Thoracic aorta (tissue), 2 donors: ENCODE data around the gene ALDH3B2. TPM values are rescaled to one million over a fixed set of nuclear protein-coding genes. Genes with fewer than 3 reads are reported as not detected.
"Not testable (repeated sequence)": the region's sequence is repeated elsewhere in the genome, so short reads cannot be mapped to it uniquely, and the experiment has no call there.

Source experiments
- ATAC-seq: fragments of 150-250 bp; one replicate; pipeline ENCODE4 v1.8.0; 2017; ENCODE audit warnings: low read depth; ENCODE audit not compliant: insufficient number of reproducible peaks, low FRiP score
- DNase-seq: peaks from one replicate; pipeline ENCODE4 v3.0.0-alpha.2; 2020; ENCODE audit warnings: low spot score
- H3K27ac ChIP-seq, 2 donors: fragments of 200-600 bp; sonication (generic); 1 replicate in 1 of 2; 2 replicates in 1 of 2; pipeline ENCODE4 v1.5.1; 2016; ENCODE audit warnings: mild to moderate bottlenecking in 2 of 2, moderate library complexity in 2 of 2
- H3K27me3 ChIP-seq: fragments of 200-600 bp; sonication (generic); replicated peaks from 2 replicates; pipeline ENCODE4 v1.6.0; 2016; ENCODE audit warnings: mild to moderate bottlenecking; ENCODE audit not compliant: insufficient read depth
- H3K36me3 ChIP-seq: fragments of 200-600 bp; sonication (generic); one replicate; pipeline ENCODE4 v1.5.1; 2016
- H3K4me1 ChIP-seq, 2 donors: fragments of 200-600 bp; sonication (generic); 1 replicate in 1 of 2; 2 replicates in 1 of 2; pipeline versions ENCODE4 v1.5.1 to v1.6.0; 2016; ENCODE audit warnings: low read depth in 2 of 2, mild to moderate bottlenecking in 1 of 2; ENCODE audit not compliant: control insufficient read depth in 1 of 2
- H3K4me3 ChIP-seq: fragments of 200-600 bp; sonication (generic); 2 replicates; pipeline ENCODE4 v1.5.1; 2016; ENCODE audit warnings: mild to moderate bottlenecking
- H3K9me3 ChIP-seq: fragments of 200-600 bp; sonication (generic); 2 replicates; pipeline ENCODE4 v1.5.1; 2016
- total RNA-seq, 2 donors: library from RNA; depleted of rRNA; stranded (reverse); fragments of >200 nt; gene quantifications; one replicate each; pipeline versions ENCODE4 v1.1.0 to v1.2.3, GENCODE V29; 2016
- TF ChIP-seq, protein P1 (sequence below): fragments of 200-600 bp; sonication (generic); IDR thresholded peaks from one replicate; pipeline ENCODE4 v1.5.1; 2019; ENCODE audit warnings: antibody characterized with exemption

Gene ALDH3B2
- total RNA-seq, 2 donors from 2014 or later: not detected

DNA sequence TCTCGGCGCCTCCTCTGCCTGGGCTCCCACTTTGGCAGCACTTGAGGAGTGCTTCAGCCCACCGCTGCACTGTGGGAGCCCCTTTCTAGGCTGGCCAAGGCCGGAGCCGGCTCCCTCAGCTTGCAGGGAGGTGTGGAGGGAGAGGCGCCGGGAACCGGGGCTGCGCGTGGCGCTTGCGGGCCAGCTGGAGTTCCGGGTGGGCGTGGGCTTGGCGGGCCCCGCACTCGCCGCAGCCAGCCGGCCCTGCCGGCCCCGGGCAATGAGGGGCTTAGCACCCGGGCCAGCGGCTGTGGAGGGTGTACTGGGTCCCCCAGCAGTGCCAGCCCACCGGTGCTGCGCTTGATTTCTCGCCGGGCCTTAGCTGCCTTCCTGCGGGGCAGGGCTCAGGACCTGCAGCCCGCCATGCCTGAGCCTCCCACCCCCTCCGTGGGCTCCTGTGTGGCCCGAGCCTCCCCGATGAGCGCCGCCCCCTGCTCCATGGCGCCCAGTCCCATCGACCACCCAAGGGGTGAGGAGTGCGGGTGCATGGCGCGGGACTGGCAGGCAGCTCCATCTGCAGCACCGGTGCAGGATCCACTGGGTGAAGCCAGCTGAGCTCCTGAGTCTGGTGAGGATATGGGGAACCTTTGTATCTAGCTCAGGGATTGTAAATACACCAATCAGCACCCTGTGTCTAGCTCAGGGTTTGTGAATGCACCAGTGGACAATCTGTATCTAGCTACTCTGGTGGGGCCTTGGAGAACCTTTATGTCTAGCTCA is 55.3 kb downstream of the ALDH3B2 start:
- not testable (repeated sequence) for DNase-seq, H3K27ac ChIP-seq, H3K4me3 ChIP-seq, H3K36me3 ChIP-seq, H3K9me3 ChIP-seq, ATAC-seq, H3K27me3 ChIP-seq, H3K4me1 ChIP-seq

DNA sequence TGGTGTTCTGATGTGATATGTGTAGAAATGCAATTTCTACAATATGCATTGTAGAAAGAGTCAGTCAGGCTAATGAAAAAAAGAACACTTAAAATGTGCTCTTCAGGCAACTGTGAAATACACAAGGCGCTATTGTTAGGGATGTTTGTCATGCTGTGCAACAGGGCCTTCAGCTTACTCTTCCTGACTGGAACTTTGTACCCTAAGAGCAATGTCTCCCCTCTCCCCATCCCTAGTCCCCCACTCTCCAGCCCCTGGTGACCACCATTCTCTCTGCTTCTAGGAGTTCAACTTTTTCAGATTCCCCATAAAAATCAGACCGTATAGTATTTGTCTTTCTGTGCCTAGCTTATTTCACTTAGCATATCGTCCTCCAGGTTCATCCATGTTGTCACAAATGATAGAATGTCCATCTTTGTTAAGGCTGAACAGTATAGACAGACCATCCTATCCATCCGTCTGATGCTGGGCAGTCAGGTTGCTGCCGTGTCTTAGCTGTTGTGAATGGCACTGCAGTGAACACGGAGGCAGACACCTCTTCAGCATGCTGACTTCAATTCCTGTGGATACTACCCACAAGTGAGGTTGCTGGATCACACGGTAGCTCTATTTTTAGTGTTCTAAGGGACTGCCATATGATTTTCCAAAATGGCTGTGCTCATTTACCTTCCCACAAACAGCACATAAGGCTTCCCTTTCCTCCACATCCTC is 57.0 kb downstream of the ALDH3B2 start:
- Histone ChIP-seq H3K36me3 (no peaks in the 10 kb centered on the region), H3K27me3 (no peaks in the 10 kb centered on the region), H3K9me3 (no peaks in the 10 kb centered on the region), H3K27ac (no peak overlapping the region), H3K4me1 (peaks cover 3 to 14% of the 10 kb centered on the region in 2 donors), H3K4me3 (no peak overlapping the region)
- ATAC-seq: no peak
- no peak for DNase-seq
- TF ChIP-seq, protein P1, sequence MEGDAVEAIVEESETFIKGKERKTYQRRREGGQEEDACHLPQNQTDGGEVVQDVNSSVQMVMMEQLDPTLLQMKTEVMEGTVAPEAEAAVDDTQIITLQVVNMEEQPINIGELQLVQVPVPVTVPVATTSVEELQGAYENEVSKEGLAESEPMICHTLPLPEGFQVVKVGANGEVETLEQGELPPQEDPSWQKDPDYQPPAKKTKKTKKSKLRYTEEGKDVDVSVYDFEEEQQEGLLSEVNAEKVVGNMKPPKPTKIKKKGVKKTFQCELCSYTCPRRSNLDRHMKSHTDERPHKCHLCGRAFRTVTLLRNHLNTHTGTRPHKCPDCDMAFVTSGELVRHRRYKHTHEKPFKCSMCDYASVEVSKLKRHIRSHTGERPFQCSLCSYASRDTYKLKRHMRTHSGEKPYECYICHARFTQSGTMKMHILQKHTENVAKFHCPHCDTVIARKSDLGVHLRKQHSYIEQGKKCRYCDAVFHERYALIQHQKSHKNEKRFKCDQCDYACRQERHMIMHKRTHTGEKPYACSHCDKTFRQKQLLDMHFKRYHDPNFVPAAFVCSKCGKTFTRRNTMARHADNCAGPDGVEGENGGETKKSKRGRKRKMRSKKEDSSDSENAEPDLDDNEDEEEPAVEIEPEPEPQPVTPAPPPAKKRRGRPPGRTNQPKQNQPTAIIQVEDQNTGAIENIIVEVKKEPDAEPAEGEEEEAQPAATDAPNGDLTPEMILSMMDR: no peak

DNA sequence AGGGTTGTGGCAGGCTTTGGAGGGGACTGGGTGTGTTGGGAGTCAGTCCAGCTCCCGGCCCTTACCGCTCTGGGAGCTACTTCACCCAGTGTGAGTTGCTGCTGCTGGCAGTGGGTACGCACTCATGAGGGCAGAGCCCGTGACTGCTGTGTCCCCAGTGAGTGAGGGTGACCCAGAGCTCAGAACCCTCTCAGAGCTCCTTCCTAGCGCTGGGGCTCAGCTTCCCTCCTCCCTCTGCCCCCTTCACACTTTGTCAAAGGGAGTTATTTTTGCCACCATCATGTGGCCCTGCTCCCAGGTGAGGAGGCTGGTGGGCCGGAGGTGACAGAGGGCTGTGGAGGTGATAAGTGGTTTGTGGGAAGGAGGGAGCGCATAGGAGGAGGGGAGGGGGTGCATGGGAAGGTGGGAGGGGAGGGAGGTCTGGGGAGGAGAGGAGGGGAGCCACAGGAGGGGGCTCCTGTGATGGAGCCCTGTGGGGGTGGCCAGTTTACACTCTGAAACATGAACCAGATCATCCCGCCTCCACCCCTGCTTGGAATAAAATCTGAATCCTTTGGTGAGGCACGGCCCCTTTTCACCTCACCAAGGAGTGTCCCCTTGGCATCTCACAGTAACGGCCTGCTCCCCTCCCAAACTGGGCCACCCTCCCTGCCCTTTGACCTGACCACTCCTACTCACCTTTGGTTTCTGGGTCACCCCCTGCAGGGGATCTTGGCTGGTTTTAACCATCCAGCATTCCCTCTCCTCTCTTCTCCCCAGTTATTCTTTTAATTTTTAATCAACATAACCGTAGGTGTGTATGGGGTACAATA is 57.8 kb downstream of the ALDH3B2 start:
- ATAC-seq (no peak), DNase-seq (no peak)
- TF ChIP-seq, protein P1: no peak

DNA sequence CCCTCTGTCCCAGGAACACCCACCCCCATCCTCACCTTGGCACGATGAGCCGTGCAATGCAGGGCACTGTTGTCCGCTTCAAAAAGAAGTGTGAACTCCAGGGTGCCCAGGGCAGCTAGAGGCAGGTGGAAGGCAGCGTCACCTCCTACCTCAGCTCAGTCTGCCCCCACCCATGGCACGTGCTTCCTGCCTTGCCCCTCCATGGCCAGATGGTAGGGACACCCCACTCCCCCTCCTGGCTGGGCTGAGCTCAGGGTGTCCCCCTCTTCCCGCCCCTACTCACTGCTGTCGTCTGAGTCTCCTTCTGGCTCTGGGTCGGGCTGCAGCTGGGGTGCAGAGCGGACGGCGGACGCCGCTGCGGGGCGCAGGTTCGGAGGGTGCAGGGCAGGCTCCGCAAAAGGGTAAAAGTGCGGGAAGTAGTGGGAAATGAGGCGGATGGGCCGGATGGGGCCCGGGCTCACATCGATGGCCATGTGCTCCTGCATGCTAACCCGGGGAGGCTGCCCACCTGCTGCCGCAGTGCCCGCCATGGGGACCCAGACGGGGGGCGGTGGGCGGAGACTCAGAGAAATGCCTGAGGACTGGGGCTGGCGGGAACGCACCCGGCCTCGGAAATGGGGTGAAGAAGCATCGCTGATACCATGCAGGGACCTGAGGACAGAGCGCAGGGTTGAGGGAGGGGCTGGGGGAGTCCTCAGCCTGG is 58.5 kb downstream of the ALDH3B2 start:
- TF ChIP-seq, protein P1: no peak
- ATAC-seq: no peak

More for the DNA sequence above, 57.8 kb downstream of the ALDH3B2 start:
- Histone ChIP-seq H3K27me3 (no peaks in the 10 kb centered on the region), H3K4me1 (peaks cover 3 to 14% of the 10 kb centered on the region in 2 donors), H3K9me3 (no peaks in the 10 kb centered on the region), H3K27ac (no peak overlapping the region), H3K4me3 (no peak overlapping the region), H3K36me3 (peaks cover under 1% of the 10 kb centered on the region)

More for the DNA sequence above, 58.5 kb downstream of the ALDH3B2 start:
- H3K9me3 ChIP-seq: no peaks in the 10 kb centered on the region
- no peak for DNase-seq
- H3K27ac ChIP-seq: no peak overlapping the region
- H3K27me3 ChIP-seq: no peaks in the 10 kb centered on the region
- H3K4me1 ChIP-seq: peaks cover 3 to 14% of the 10 kb centered on the region in 2 donors
- no peak overlapping the region for H3K4me3 ChIP-seq
- H3K36me3 ChIP-seq: peaks cover 5% of the 10 kb centered on the region
